HL-60 (cell line): Measurements from ENCODE around the gene INAFM2.

Experiments
- DNase-seq, 2 experiments: peaks; one replicate each; pipeline ENCODE4 v3.0.0-alpha.2; 2010 to 2020; ENCODE audit warnings: low read depth in 1 of 2, low spot score in 1 of 2
- H3K27ac ChIP-seq: fragments of 250-450 bp; sonication (Bioruptor Pico); replicated peaks from 2 replicates; pipeline ENCODE4 v1.5.1; 2020; ENCODE audit warnings: mild to moderate bottlenecking, moderate library complexity
- H3K27me3 ChIP-seq: fragments of 250-450 bp; sonication (Bioruptor Pico); 2 replicates; pipeline ENCODE4 v1.5.1; 2021; ENCODE audit warnings: mild to moderate bottlenecking, moderate library complexity; ENCODE audit not compliant: insufficient read depth, poor library complexity, severe bottlenecking
- H3K4me3 ChIP-seq: replicated peaks from 2 replicates; pipeline ENCODE4 v1.5.1; 2011; ENCODE audit warnings: mild to moderate bottlenecking, control low read depth, low read length; ENCODE audit not compliant: insufficient read depth
- GABPA ChIP-seq: IDR thresholded peaks from 2 replicates; pipeline ENCODE4 v1.6.1; 2012; ENCODE audit warnings: low read depth
- POLR2AphosphoS5 ChIP-seq: IDR thresholded peaks from 2 replicates; pipeline ENCODE4 v1.6.1; 2012; ENCODE audit warnings: low read depth
- SPI1 ChIP-seq: IDR thresholded peaks from 2 replicates; pipeline ENCODE4 v1.6.1; 2012; ENCODE audit warnings: low read depth, mild to moderate bottlenecking, borderline replicate concordance
- TF ChIP-seq, protein P1 (sequence below): IDR thresholded peaks from one replicate; pipeline ENCODE4 v1.5.1; 2011; ENCODE audit warnings: low read length, control low read depth, inconsistent platforms; ENCODE audit not compliant: insufficient read depth
- TF ChIP-seq, protein P2 (sequence below): IDR thresholded peaks from 2 replicates; pipeline ENCODE4 v1.6.1; 2012; ENCODE audit warnings: low read depth; ENCODE audit not compliant: insufficient replicate concordance

The INAFM2 gene

DNA sequence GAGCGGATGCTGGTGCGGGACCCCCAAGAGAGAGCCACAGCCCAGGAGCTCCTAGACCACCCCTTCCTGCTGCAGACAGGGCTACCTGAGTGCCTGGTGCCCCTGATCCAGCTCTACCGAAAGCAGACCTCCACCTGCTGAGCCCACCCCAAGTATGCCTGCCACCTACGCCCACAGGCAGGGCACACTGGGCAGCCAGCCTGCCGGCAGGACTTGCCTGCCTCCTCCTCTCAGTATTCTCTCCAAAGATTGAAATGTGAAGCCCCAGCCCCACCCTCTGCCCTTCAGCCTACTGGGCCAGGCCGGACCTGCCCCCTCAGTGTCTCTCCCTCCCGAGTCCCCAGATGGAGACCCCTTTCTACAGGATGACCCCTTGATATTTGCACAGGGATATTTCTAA, 47.5 kb upstream of the INAFM2 start:
- H3K4me3 ChIP-seq, result no peak overlapping the region
- TF ChIP-seq GABPA, result no peak
- TF ChIP-seq, protein P1, sequence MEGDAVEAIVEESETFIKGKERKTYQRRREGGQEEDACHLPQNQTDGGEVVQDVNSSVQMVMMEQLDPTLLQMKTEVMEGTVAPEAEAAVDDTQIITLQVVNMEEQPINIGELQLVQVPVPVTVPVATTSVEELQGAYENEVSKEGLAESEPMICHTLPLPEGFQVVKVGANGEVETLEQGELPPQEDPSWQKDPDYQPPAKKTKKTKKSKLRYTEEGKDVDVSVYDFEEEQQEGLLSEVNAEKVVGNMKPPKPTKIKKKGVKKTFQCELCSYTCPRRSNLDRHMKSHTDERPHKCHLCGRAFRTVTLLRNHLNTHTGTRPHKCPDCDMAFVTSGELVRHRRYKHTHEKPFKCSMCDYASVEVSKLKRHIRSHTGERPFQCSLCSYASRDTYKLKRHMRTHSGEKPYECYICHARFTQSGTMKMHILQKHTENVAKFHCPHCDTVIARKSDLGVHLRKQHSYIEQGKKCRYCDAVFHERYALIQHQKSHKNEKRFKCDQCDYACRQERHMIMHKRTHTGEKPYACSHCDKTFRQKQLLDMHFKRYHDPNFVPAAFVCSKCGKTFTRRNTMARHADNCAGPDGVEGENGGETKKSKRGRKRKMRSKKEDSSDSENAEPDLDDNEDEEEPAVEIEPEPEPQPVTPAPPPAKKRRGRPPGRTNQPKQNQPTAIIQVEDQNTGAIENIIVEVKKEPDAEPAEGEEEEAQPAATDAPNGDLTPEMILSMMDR, result no peak
- no peak for TF ChIP-seq POLR2AphosphoS5
- TF ChIP-seq, protein P2, sequence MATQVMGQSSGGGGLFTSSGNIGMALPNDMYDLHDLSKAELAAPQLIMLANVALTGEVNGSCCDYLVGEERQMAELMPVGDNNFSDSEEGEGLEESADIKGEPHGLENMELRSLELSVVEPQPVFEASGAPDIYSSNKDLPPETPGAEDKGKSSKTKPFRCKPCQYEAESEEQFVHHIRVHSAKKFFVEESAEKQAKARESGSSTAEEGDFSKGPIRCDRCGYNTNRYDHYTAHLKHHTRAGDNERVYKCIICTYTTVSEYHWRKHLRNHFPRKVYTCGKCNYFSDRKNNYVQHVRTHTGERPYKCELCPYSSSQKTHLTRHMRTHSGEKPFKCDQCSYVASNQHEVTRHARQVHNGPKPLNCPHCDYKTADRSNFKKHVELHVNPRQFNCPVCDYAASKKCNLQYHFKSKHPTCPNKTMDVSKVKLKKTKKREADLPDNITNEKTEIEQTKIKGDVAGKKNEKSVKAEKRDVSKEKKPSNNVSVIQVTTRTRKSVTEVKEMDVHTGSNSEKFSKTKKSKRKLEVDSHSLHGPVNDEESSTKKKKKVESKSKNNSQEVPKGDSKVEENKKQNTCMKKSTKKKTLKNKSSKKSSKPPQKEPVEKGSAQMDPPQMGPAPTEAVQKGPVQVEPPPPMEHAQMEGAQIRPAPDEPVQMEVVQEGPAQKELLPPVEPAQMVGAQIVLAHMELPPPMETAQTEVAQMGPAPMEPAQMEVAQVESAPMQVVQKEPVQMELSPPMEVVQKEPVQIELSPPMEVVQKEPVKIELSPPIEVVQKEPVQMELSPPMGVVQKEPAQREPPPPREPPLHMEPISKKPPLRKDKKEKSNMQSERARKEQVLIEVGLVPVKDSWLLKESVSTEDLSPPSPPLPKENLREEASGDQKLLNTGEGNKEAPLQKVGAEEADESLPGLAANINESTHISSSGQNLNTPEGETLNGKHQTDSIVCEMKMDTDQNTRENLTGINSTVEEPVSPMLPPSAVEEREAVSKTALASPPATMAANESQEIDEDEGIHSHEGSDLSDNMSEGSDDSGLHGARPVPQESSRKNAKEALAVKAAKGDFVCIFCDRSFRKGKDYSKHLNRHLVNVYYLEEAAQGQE, result no peak
- TF ChIP-seq SPI1, result no peak
- DNase-seq, result no peak
- H3K27ac ChIP-seq, result no peak overlapping the region
- H3K27me3 ChIP-seq, result no peaks in the 10 kb centered on the region

DNA sequence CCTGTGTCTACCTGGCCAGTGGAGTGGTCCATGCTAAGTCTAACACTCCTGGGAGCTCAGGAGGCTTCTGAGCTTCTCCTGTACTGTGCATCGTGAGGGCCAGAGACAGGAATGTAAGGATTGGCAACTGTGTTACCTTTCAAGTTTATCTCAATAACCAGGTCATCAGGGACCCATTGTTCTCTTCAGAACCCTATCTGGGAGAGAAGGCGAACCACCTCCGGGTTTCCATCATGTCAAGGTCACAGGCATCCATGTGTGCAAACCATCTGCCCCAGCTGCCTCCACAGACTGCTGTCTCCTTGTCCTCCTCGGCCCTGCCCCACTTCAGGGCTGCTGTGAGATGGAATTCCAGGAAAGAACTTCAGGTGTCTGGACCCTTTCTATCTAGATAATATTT, 46.6 kb upstream of the INAFM2 start:
- Histone ChIP-seq H3K27ac (no peak overlapping the region), H3K27me3 (no peaks in the 10 kb centered on the region), H3K4me3 (no peak overlapping the region)
- no peak for DNase-seq
- TF ChIP-seq, protein P2, result no peak
- TF ChIP-seq SPI1, result no peak
- TF ChIP-seq POLR2AphosphoS5, result no peak
- TF ChIP-seq GABPA, result no peak
- TF ChIP-seq, protein P1, result no peak

DNA sequence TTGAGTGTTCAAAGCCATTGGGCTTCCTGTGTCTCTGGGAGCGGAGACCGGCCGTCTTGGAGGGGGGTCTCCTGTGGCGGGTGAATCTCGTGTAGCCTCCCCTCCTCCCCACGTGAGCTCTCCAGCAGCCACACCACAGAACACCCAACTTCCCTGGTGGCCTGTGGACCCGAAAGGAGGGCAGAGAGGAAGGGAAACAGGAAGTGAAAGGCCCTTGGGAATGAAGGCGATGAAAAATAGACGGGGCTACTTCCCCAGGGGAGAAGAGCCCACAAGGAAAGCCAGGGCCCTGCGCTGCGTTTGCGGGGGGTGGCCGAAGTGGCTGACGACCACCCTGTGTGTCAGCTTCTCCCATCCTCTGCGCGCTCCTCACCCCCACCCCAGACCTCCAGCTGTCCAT, 46.0 kb upstream of the INAFM2 start:
- no peak overlapping the region for H3K27ac ChIP-seq
- TF ChIP-seq GABPA, result no peak
- TF ChIP-seq SPI1, result peak; percentile 90; the same call in 1 of the 2 replicates
- peak in 1 of 2 experiments; percentile 53 for DNase-seq
- H3K27me3 ChIP-seq, result no peaks in the 10 kb centered on the region
- H3K4me3 ChIP-seq, result no peak overlapping the region; the same call in 1 of the 2 replicates

DNA sequence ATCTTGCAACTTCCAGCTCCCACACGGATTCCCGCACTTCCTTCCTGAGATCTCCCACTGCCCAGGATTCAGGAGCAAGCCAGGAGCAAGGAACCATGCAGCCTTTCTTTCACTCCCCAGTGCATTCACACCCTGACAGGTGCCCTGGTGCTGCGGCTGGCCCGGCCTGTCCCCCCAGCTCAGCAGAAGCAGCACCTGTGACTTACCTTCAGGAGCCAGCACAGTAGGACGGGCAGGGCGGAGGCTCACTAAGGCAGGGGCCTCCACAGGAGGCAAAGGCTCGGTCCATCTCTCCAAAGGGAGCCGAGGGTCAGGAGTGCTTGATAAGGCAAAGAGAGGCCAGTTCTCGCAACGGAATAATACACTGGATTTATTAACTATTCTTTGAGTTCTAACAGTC, 45.5 kb upstream of the INAFM2 start:
- Histone ChIP-seq H3K27ac (no peak overlapping the region), H3K4me3 (no peak overlapping the region), H3K27me3 (no peaks in the 10 kb centered on the region)
- no peak for TF ChIP-seq GABPA
- TF ChIP-seq SPI1, result no peak
- TF ChIP-seq, protein P2, result no peak
- TF ChIP-seq POLR2AphosphoS5, result no peak
- TF ChIP-seq, protein P1, result no peak
- DNase-seq, result no peak
